Neural cell (in vitro differentiated cells): ENCODE results near the gene NPEPL1. TPM values are rescaled to one million over a fixed set of nuclear protein-coding genes. Genes with fewer than 3 reads are reported as not detected.

Source experiments
- H2AFZ ChIP-seq: fragments of 200-600, 300-800 bp; sonication (generic), shearing (Covaris generic); 2 replicates; pipeline ENCODE4 v1.6.0; 2014; ENCODE audit warnings: low read depth, mild to moderate bottlenecking, antibody characterized with exemption, low read length, moderate library complexity
- H3F3A ChIP-seq: fragments of 200-600 bp; shearing (Covaris generic); 2 replicates; pipeline ENCODE4 v1.6.1; 2016; ENCODE audit warnings: mild to moderate bottlenecking, moderate library complexity, mixed read lengths, antibody characterized with exemption, low read length; ENCODE audit not compliant: insufficient read depth, poor library complexity, severe bottlenecking
- H3K27ac ChIP-seq: fragments of 200-600, 300-800 bp; sonication (generic), shearing (Covaris generic); 2 replicates; pipeline ENCODE4 v1.5.1; 2014; ENCODE audit warnings: mild to moderate bottlenecking, low read length, moderate library complexity
- H3K27me3 ChIP-seq: fragments of 300-800, 200-600 bp; sonication (generic), shearing (Covaris generic); 2 replicates; pipeline ENCODE4 v1.6.0; 2014; ENCODE audit warnings: mild to moderate bottlenecking, low read depth, low read length, moderate library complexity; ENCODE audit not compliant: insufficient read depth
- H3K36me3 ChIP-seq: fragments of 300-800, 200-600 bp; sonication (generic), shearing (Covaris generic); 2 replicates; pipeline ENCODE4 v1.5.1; 2014; ENCODE audit warnings: mild to moderate bottlenecking, antibody characterized with exemption, low read length, moderate library complexity; ENCODE audit not compliant: insufficient read depth
- H3K4me2 ChIP-seq: fragments of 300-800, 200-600 bp; sonication (generic), shearing (Covaris generic); 2 replicates; pipeline ENCODE4 v1.6.0; 2014; ENCODE audit warnings: mild to moderate bottlenecking, low read length
- H3K4me3 ChIP-seq: fragments of 300-800, 200-600 bp; sonication (generic), shearing (Covaris generic); 2 replicates; pipeline ENCODE4 v1.5.1; 2014; ENCODE audit warnings: mild to moderate bottlenecking, low read length, moderate library complexity
- H3K79me2 ChIP-seq: fragments of 200-600 bp; shearing (Covaris generic); replicated peaks from 2 replicates; pipeline ENCODE4 v1.6.0; 2014; ENCODE audit warnings: mild to moderate bottlenecking, low read length, moderate library complexity; ENCODE audit not compliant: insufficient read depth
- H3K9ac ChIP-seq: fragments of 300-800, 200-600 bp; sonication (generic), shearing (Covaris generic); 2 replicates; pipeline ENCODE4 v1.6.1; 2016; ENCODE audit warnings: mild to moderate bottlenecking, low read length, mixed read lengths
- H3K9me2 ChIP-seq: fragments of 200-600 bp; shearing (Covaris generic); 2 replicates; pipeline ENCODE4 v1.6.1; 2016; ENCODE audit warnings: mild to moderate bottlenecking, low read length, mixed read lengths; ENCODE audit not compliant: insufficient read depth
- H3K9me3 ChIP-seq: fragments of 200-600, 300-800 bp; sonication (generic), shearing (Covaris generic); 2 replicates; pipeline ENCODE4 v1.6.1; 2016; ENCODE audit warnings: mild to moderate bottlenecking, mixed run types, low read length, moderate library complexity, mixed read lengths
- H4K20me1 ChIP-seq: fragments of 200-600 bp; shearing (Covaris generic); 2 replicates; pipeline ENCODE4 v1.6.1; 2016; ENCODE audit warnings: mild to moderate bottlenecking, mixed run types; ENCODE audit not compliant: insufficient read depth
- CTCF ChIP-seq: fragments of 450-650 bp; IDR thresholded peaks from 2 replicates; pipeline ENCODE4 v1.5.1; 2014; ENCODE audit warnings: antibody characterized with exemption, mild to moderate bottlenecking, moderate library complexity; ENCODE audit not compliant: poor library complexity, severe bottlenecking
- EP300 ChIP-seq: fragments of 450-650 bp; conservative IDR thresholded peaks from 2 replicates; pipeline ENCODE4 v1.6.1; 2014; ENCODE audit warnings: antibody characterized with exemption, mild to moderate bottlenecking, moderate library complexity; ENCODE audit not compliant: poor library complexity, severe bottlenecking
- EZH2 ChIP-seq: fragments of 200-600, 300-800 bp; shearing (Covaris generic), sonication (generic); IDR thresholded peaks from 2 replicates; pipeline ENCODE4 v1.6.1; 2014; ENCODE audit warnings: antibody characterized with exemption, low read length, borderline replicate concordance, mild to moderate bottlenecking; ENCODE audit not compliant: insufficient read depth, poor library complexity, severe bottlenecking
- MXI1 ChIP-seq: fragments of 450-650 bp; conservative IDR thresholded peaks from 2 replicates; pipeline ENCODE4 v1.6.1; 2014; ENCODE audit warnings: antibody characterized with exemption, mild to moderate bottlenecking; ENCODE audit not compliant: poor library complexity, severe bottlenecking
- POLR2AphosphoS5 ChIP-seq: IDR thresholded peaks from 2 replicates; pipeline ENCODE4 v1.6.1; 2012
- RAD21 ChIP-seq: fragments of 450-650 bp; conservative IDR thresholded peaks from 2 replicates; pipeline ENCODE4 v1.6.1; 2014; ENCODE audit warnings: antibody characterized with exemption, mild to moderate bottlenecking, moderate library complexity
- SMC3 ChIP-seq: fragments of 450-650 bp; conservative IDR thresholded peaks from 2 replicates; pipeline ENCODE4 v1.6.1; 2014; ENCODE audit warnings: antibody characterized with exemption, mild to moderate bottlenecking, moderate library complexity; ENCODE audit not compliant: poor library complexity
- TAF1 ChIP-seq: IDR thresholded peaks from 2 replicates; pipeline ENCODE4 v1.6.1; 2012; ENCODE audit warnings: low read depth
- polyA plus RNA-seq: library from polyadenylated mRNA; depleted of rRNA; stranded (reverse); fragments of >200 nt; gene quantifications from 2 replicates; pipeline ENCODE4 v1.2.3, GENCODE V29; 2014
- TF ChIP-seq, protein P1 (sequence below): IDR thresholded peaks from 2 replicates; pipeline ENCODE4 v1.6.1; 2012; ENCODE audit warnings: borderline replicate concordance

The NPEPL1 gene
- polyA plus RNA-seq, 1 donor from 2014 or later, result 63.4 TPM

GRCh38 chr20:58747211-58747610 lies 54.6 kb downstream of the NPEPL1 start:
- Histone ChIP-seq H3K4me2 (no peak overlapping the region), H3K9me3 (no peaks in the 10 kb centered on the region), H3K36me3 (no peaks in the 10 kb centered on the region), H2AFZ (no peak overlapping the region), H3K4me3 (no peak overlapping the region), H3K9ac (no peak overlapping the region), H3K9me2 (no peaks in the 10 kb centered on the region), H3F3A (no peaks in the 10 kb centered on the region), H3K27me3 (no peaks in the 10 kb centered on the region), H3K27ac (no peak overlapping the region), H4K20me1 (no peaks in the 10 kb centered on the region), H3K79me2 (no peaks in the 10 kb centered on the region)
- no peak for TF ChIP-seq EZH2
- no peak for TF ChIP-seq SMC3
- no peak for TF ChIP-seq POLR2AphosphoS5
- TF ChIP-seq RAD21, result no peak
- no peak for TF ChIP-seq CTCF
- no peak for TF ChIP-seq MXI1
- no peak for TF ChIP-seq TAF1
- TF ChIP-seq, protein P1, sequence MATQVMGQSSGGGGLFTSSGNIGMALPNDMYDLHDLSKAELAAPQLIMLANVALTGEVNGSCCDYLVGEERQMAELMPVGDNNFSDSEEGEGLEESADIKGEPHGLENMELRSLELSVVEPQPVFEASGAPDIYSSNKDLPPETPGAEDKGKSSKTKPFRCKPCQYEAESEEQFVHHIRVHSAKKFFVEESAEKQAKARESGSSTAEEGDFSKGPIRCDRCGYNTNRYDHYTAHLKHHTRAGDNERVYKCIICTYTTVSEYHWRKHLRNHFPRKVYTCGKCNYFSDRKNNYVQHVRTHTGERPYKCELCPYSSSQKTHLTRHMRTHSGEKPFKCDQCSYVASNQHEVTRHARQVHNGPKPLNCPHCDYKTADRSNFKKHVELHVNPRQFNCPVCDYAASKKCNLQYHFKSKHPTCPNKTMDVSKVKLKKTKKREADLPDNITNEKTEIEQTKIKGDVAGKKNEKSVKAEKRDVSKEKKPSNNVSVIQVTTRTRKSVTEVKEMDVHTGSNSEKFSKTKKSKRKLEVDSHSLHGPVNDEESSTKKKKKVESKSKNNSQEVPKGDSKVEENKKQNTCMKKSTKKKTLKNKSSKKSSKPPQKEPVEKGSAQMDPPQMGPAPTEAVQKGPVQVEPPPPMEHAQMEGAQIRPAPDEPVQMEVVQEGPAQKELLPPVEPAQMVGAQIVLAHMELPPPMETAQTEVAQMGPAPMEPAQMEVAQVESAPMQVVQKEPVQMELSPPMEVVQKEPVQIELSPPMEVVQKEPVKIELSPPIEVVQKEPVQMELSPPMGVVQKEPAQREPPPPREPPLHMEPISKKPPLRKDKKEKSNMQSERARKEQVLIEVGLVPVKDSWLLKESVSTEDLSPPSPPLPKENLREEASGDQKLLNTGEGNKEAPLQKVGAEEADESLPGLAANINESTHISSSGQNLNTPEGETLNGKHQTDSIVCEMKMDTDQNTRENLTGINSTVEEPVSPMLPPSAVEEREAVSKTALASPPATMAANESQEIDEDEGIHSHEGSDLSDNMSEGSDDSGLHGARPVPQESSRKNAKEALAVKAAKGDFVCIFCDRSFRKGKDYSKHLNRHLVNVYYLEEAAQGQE, result no peak
- no peak for TF ChIP-seq EP300

- Histone ChIP-seq H3K27me3 (no peaks in the 10 kb centered on the region), H3K9me3 (no peaks in the 10 kb centered on the region), H3K27ac (no peak overlapping the region), H3K4me2 (no peak overlapping the region), H3K79me2 (no peaks in the 10 kb centered on the region), H3K36me3 (no peaks in the 10 kb centered on the region), H3K9ac (no peak overlapping the region), H3F3A (no peaks in the 10 kb centered on the region), H4K20me1 (no peaks in the 10 kb centered on the region), H2AFZ (no peak overlapping the region), H3K4me3 (no peak overlapping the region), H3K9me2 (no peaks in the 10 kb centered on the region)
- TF ChIP-seq CTCF (no peak), EP300 (no peak), RAD21 (no peak), TAF1 (no peak), MXI1 (no peak), EZH2 (no peak), SMC3 (no peak), POLR2AphosphoS5 (no peak)
- TF ChIP-seq, protein P1, result no peak
Observed at GRCh38 chr20:58748618-58749017, 56.0 kb downstream of the NPEPL1 start.
